ENCODE measurements around the gene TMEM247. TPM values are rescaled to one million over a fixed set of nuclear protein-coding genes. Genes with fewer than 3 reads are reported as not detected.

TMEM247 gene
- not detected in 2 replicates for total RNA-seq (2014; rRNA removed; shearing (Covaris generic))

- DNase-seq (ENCODE audit: low spot score) = no peak
These were observed at the start of gene TMEM247 for GRCh38 chr2:46479265-46479664. Gene TMEM247 (plus strand): TSS chr2:46479565.

- DNase-seq (ENCODE audit: low spot score) = no peak
These were observed 49.0 kb upstream of the TMEM247 start for GRCh38 chr2:46430413-46430812.

- no peak for DNase-seq (ENCODE audit: low spot score)
These were observed 48.4 kb upstream of the TMEM247 start for GRCh38 chr2:46430992-46431391.

GRCh38 chr2:46431481-46432235, 47.7 kb upstream of the TMEM247 start:
- no peak for DNase-seq (ENCODE audit: low spot score)

- DNase-seq (ENCODE audit: low spot score) = no peak
These were observed 44.5 kb upstream of the TMEM247 start for GRCh38 chr2:46434851-46435273.

- DNase-seq (ENCODE audit: low spot score) = no peak
These were observed 44.0 kb upstream of the TMEM247 start for GRCh38 chr2:46435353-46435752.

- DNase-seq (ENCODE audit: low spot score) = no peak
These were observed 43.5 kb upstream of the TMEM247 start for GRCh38 chr2:46435796-46436360.

- DNase-seq (ENCODE audit: low spot score) = no peak
These were observed 42.6 kb upstream of the TMEM247 start for GRCh38 chr2:46436800-46437199.

GRCh38 chr2:46438102-46438501, 41.3 kb upstream of the TMEM247 start:
- no peak for DNase-seq (ENCODE audit: low spot score)

GRCh38 chr2:46438794-46439193, 40.6 kb upstream of the TMEM247 start:
- DNase-seq (ENCODE audit: low spot score) = no peak

GRCh38 chr2:46439582-46439981, 39.8 kb upstream of the TMEM247 start:
- no peak for DNase-seq (ENCODE audit: low spot score)

GRCh38 chr2:46441838-46442712, 37.3 kb upstream of the TMEM247 start:
- DNase-seq (ENCODE audit: low spot score) = no peak

- no peak for DNase-seq (ENCODE audit: low spot score)
These were observed 34.6 kb upstream of the TMEM247 start for GRCh38 chr2:46444732-46445131.

- no peak for DNase-seq (ENCODE audit: low spot score)
These were observed 33.8 kb upstream of the TMEM247 start for GRCh38 chr2:46445556-46445955.

- DNase-seq (ENCODE audit: low spot score) = no peak
These were observed 32.3 kb upstream of the TMEM247 start for GRCh38 chr2:46446871-46447568.

GRCh38 chr2:46447649-46448048, 31.7 kb upstream of the TMEM247 start:
- DNase-seq (ENCODE audit: low spot score) = no peak

GRCh38 chr2:46448111-46448510, 31.3 kb upstream of the TMEM247 start:
- DNase-seq (ENCODE audit: low spot score) = no peak

- DNase-seq (ENCODE audit: low spot score) = no peak
These were observed 30.7 kb upstream of the TMEM247 start for GRCh38 chr2:46448641-46449040.

- no peak for DNase-seq (ENCODE audit: low spot score)
These were observed 29.7 kb upstream of the TMEM247 start for GRCh38 chr2:46449700-46450099.

GRCh38 chr2:46451131-46451711, 28.1 kb upstream of the TMEM247 start:
- no peak for DNase-seq (ENCODE audit: low spot score)

GRCh38 chr2:46456789-46457188, 22.6 kb upstream of the TMEM247 start:
- no peak for DNase-seq (ENCODE audit: low spot score)
